DMS 273 (cell line): Measurements from ENCODE around the gene MATN3.
"Not testable (repeated sequence)": the region's sequence is repeated elsewhere in the genome, so short reads cannot be mapped to it uniquely, and the experiment has no call there.

Experiments
- DNase-seq: peaks from one replicate; lab custom pipeline; 2025; ENCODE audit not compliant: unreplicated experiment; lab: John Stamatoyannopoulos, UW

MATN3 gene

GRCh38 chr2:20012282-20013125 is at the start of gene MATN3:
MATN3 (minus strand) TSS chr2:20012668; CDS start chr2:20012631, 37 bp downstream.
- DNase-seq: peak; percentile 43

GRCh38 chr2:20061940-20062339 is 49.5 kb upstream of the MATN3 start:
- no peak for DNase-seq

- DNase-seq: no peak
Observed at GRCh38 chr2:20061476-20061875, 49.0 kb upstream of the MATN3 start.

- DNase-seq: no peak
Observed at GRCh38 chr2:20060106-20060505, 47.6 kb upstream of the MATN3 start.

- DNase-seq: no peak
Observed at GRCh38 chr2:20057268-20057667, 44.8 kb upstream of the MATN3 start.

GRCh38 chr2:20054931-20055330 is 42.5 kb upstream of the MATN3 start:
- DNase-seq: no peak

- DNase-seq: no peak
Observed at GRCh38 chr2:20054119-20054518, 41.7 kb upstream of the MATN3 start.

GRCh38 chr2:20052861-20053281 is 40.4 kb upstream of the MATN3 start:
- peak; percentile 90 for DNase-seq

GRCh38 chr2:20052229-20052851 is 39.9 kb upstream of the MATN3 start:
- DNase-seq: peak; percentile 57

- peak; percentile 100 for DNase-seq
Observed at GRCh38 chr2:20051532-20052228, 39.2 kb upstream of the MATN3 start, which contains the start of gene LAPTM4A. LAPTM4A (minus strand) TSS chr2:20051628; CDS start chr2:20051520, 108 bp downstream.

- peak; percentile 76 for DNase-seq
Observed at GRCh38 chr2:20050646-20051531, 38.4 kb upstream of the MATN3 start.

- DNase-seq: peak; percentile 91
Observed at GRCh38 chr2:20050104-20050645, 37.7 kb upstream of the MATN3 start.

GRCh38 chr2:20049637-20050036 is 37.2 kb upstream of the MATN3 start:
- DNase-seq: no peak

GRCh38 chr2:20048488-20049448 is 36.3 kb upstream of the MATN3 start:
- DNase-seq: no peak

- not testable (repeated sequence) for DNase-seq
Observed at GRCh38 chr2:20045712-20046292, 33.3 kb upstream of the MATN3 start.

GRCh38 chr2:20044778-20045177 is 32.3 kb upstream of the MATN3 start:
- no peak for DNase-seq

GRCh38 chr2:20042531-20042930 is 30.1 kb upstream of the MATN3 start:
- DNase-seq: no peak

GRCh38 chr2:20040489-20041172 is 28.2 kb upstream of the MATN3 start:
- DNase-seq: peak; percentile 35
